K562 (cell line): ENCODE data around the gene IGF2BP1. TPM values are rescaled to one million over a fixed set of nuclear protein-coding genes. Genes with fewer than 3 reads are reported as not detected.

ENCODE experiments used
- ARHGAP35 ChIP-seq: fragments of 450-650 bp; IDR thresholded peaks from 2 replicates; pipeline ENCODE4 v1.6.1; 2018; ENCODE audit not compliant: partially characterized antibody
- CBFB ChIP-seq: sonication (generic); formaldehyde crosslinking; IDR thresholded peaks from 2 replicates; pipeline ENCODE4 v1.4.0; 2020; ENCODE audit warnings: mild to moderate bottlenecking, missing genetic modification reagents
- CBX2 ChIP-seq: fragments of 200-600 bp; sonication (generic); IDR thresholded peaks from one replicate; pipeline ENCODE4 v1.6.1; 2012; ENCODE audit warnings: mild to moderate bottlenecking, low read length, inconsistent platforms; ENCODE audit not compliant: insufficient read depth, poor library complexity, severe bottlenecking
- CEBPG ChIP-seq, 3 experiments: fragments of 200-800 bp in 1 of 3; sonication (Bioruptor generic) in 1 of 3; sonication (generic) in 1 of 3; formaldehyde crosslinking in 1 of 3; IDR thresholded peaks in 2 of 3; conservative IDR thresholded peaks in 1 of 3; 2 replicates each; pipeline versions ENCODE4 v1.6.1 to v1.8.0; 2016 to 2022; ENCODE audit warnings: missing compliant biosample characterization in 2 of 3, missing genetic modification characterization in 2 of 3, mild to moderate bottlenecking in 1 of 3, missing genetic modification reagents in 1 of 3
- ETV5 ChIP-seq: sonication (generic); formaldehyde crosslinking; IDR thresholded peaks from 2 replicates; pipeline ENCODE4 v1.4.0; 2020; ENCODE audit warnings: low read depth, mild to moderate bottlenecking, missing genetic modification reagents
- GTF2F1 ChIP-seq: IDR thresholded peaks from 2 replicates; pipeline ENCODE4 v1.6.1; 2011; ENCODE audit warnings: low read depth, low read length, improper control_type of control experiment
- MAFF ChIP-seq: IDR thresholded peaks from 2 replicates; pipeline ENCODE4 v1.6.1; 2012; ENCODE audit warnings: low read length, improper control_type of control experiment
- NCOR1 ChIP-seq: fragments of 450-650 bp; IDR thresholded peaks from 2 replicates; pipeline ENCODE4 v1.6.1; 2016; ENCODE audit warnings: mild to moderate bottlenecking, moderate library complexity
- POLR2AphosphoS5 ChIP-seq: IDR thresholded peaks from 2 replicates; pipeline ENCODE4 v1.6.1; 2011; ENCODE audit warnings: mild to moderate bottlenecking, low read depth, low read length, moderate library complexity; ENCODE audit not compliant: control insufficient read depth, insufficient read depth
- SMAD2 ChIP-seq: fragments of 150-350 bp; IDR thresholded peaks from 2 replicates; pipeline ENCODE4 v1.6.1; 2014; ENCODE audit warnings: low read depth, mild to moderate bottlenecking, low read length
- SMARCA4 ChIP-seq: fragments of 450-650 bp; IDR thresholded peaks from 2 replicates; pipeline ENCODE4 v1.6.1; 2016
- SMARCA5 ChIP-seq: fragments of 450-650 bp; IDR thresholded peaks from 2 replicates; pipeline ENCODE4 v1.6.1; 2016
- TAF15 ChIP-seq: fragments of 200-400 bp; formaldehyde crosslinking; IDR thresholded peaks from 2 replicates; pipeline ENCODE4 v1.6.1; 2017; ENCODE audit warnings: mild to moderate bottlenecking, low read depth, low read length, moderate library complexity
- TAF7 ChIP-seq: fragments of 450-650 bp; IDR thresholded peaks from 2 replicates; pipeline ENCODE4 v1.6.1; 2016; ENCODE audit warnings: missing genetic modification characterization, missing compliant biosample characterization
- TEAD2 ChIP-seq: fragments of 450-650 bp; IDR thresholded peaks from 2 replicates; pipeline ENCODE4 v1.6.1; 2016; ENCODE audit warnings: missing genetic modification characterization, control low read depth, missing compliant biosample characterization
- TRIM28 ChIP-seq: fragments of 450-650 bp; IDR thresholded peaks from 2 replicates; pipeline ENCODE4 v1.6.1; 2017
- ZFX ChIP-seq: sonication (generic); formaldehyde crosslinking; IDR thresholded peaks from 2 replicates; pipeline ENCODE4 v1.8.0; 2022; ENCODE audit warnings: mild to moderate bottlenecking, missing genetic modification reagents, moderate library complexity
- ZNF146 ChIP-seq: IDR thresholded peaks from one replicate; pipeline ENCODE4 v1.6.1; 2018; ENCODE audit warnings: missing compliant biosample characterization; ENCODE audit not compliant: unreplicated experiment
- ZNF282 ChIP-seq: sonication (generic); formaldehyde crosslinking; IDR thresholded peaks from 2 replicates; pipeline ENCODE4 v1.8.1; 2023; ENCODE audit warnings: missing genetic modification reagents
- ZNF384 ChIP-seq: IDR thresholded peaks from 2 replicates; pipeline ENCODE4 v1.6.1; 2012; ENCODE audit warnings: low read depth, low read length, improper control_type of control experiment
- polyA plus RNA-seq, 8 experiments: library from polyadenylated mRNA; depleted of rRNA in 4 of 8; stranded (reverse) in 5 of 8; unstranded in 3 of 8; fragments of >200 nt; fragmentation: Nextera tagmentation in 2 of 8; fragmentation: Illumina TruSeq in 1 of 8; extraction: Ambion mirVana in 2 of 8; extraction: Trizol in 1 of 8; gene quantifications; 2 replicates each; pipeline versions ENCODE4 v1.2.1 to v1.2.3, GENCODE V29; 2011 to 2014; ENCODE audit warnings: inconsistent platforms in 1 of 8, missing spikeins in 1 of 8
- total RNA-seq, 7 experiments: library from RNA; depleted of rRNA in 6 of 7; stranded (reverse); fragments of >200 nt in 6 of 7; fragmentation: Illumina TruSeq in 2 of 7; extraction: Trizol in 2 of 7; gene quantifications; 2 replicates each; pipeline versions ENCODE4 v1.2.1 to v1.2.3, GENCODE V29; 2011 to 2021; ENCODE audit warnings: low replicate concordance in 1 of 7
- TF ChIP-seq, protein P1 (sequence below), 3 experiments: fragments of 200-800 bp in 1 of 3; sonication (Bioruptor generic) in 1 of 3; sonication (generic) in 1 of 3; formaldehyde crosslinking in 1 of 3; IDR thresholded peaks; 2 replicates each; pipeline versions ENCODE4 v1.6.1 to v1.8.0; 2016 to 2022; ENCODE audit warnings: mild to moderate bottlenecking in 2 of 3, missing compliant biosample characterization in 2 of 3, missing genetic modification characterization in 2 of 3, missing genetic modification reagents in 1 of 3

The IGF2BP1 gene
- total and polyA plus RNA-seq, 9 of the 15 experiments (the other 6 are each of a cell fraction or from before 2014, with no cell fraction given) = 13.0 to 318 (median 53.6) TPM

DNA sequence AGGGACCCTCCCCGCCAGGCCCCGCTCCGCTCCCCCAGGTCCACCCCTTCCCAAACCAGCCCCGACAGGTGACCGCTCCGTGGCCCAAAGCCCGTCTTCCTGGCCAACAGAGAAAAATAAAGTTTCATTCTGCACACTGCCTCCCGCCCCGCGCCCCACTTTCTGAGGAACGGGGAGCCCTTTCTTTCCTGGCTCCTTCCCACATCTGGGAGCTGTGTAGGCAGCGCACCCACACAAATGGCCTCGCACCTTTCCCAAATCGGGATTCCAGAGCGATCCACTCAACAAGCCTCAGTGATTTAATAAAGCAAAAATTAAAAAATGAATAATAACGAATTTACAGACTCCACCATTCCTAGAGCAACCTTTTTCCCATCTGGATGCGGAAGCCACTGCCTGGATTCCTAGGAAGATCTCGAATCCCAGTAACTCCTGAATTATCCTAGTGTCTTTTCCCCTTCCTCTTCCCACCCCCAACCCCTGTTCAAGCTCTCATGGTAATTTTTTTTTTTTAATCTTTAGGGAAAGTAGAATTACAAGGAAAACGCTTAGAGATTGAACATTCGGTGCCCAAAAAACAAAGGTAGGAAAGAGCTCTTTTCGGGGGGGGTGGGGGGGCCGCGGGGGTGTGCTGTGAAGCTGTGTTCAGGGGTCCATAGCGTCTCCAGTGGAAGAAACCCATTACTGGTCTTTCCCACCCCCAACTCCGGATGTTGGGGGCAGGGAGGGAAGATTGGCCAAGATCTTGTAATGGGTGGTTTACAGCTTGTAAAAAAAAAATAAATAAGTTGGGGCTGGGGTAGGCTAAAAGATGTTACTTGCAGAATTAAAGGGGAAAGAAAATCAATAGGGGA, 1.6 kb downstream of the IGF2BP1 start (continued):
- TF ChIP-seq TAF7 (tag) (no peak), ZFX (CRISPR knock-in tag) (no peak), CEBPG (CRISPR knock-in tag; IDR thresholded peaks at IDR 0.05) (no peak), CEBPG (tag; conservative IDR thresholded peaks at IDR 0.05 in 1 of 2, IDR thresholded peaks at IDR 0.05 in 1 of 2) (peak; percentile 67 to 76), SMAD2 (no peak), MAFF (no peak), CBX2 (no peak), SMARCA4 (peak; percentile 48), ZNF282 (CRISPR knock-in tag) (no peak), SMARCA5 (no peak), CBFB (no peak), GTF2F1 (no peak), ARHGAP35 (no peak), TEAD2 (tag) (no peak), ZNF384 (peak; percentile 48; the same call in 1 of the 2 replicates), NCOR1 (peak; percentile 43; the same call in 1 of the 2 replicates), TRIM28 (no peak), ZNF146 (no peak), POLR2AphosphoS5 (0 out of 2 replicates have a peak, but pooled peaks have one; percentile 43), TAF15 (no peak), ETV5 (CRISPR knock-in tag) (peak; percentile 91)
- TF ChIP-seq, protein P1, sequence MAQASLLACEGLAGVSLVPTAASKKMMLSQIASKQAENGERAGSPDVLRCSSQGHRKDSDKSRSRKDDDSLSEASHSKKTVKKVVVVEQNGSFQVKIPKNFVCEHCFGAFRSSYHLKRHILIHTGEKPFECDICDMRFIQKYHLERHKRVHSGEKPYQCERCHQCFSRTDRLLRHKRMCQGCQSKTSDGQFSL (CRISPR knock-in tag; IDR thresholded peaks at IDR 0.05) = peak; percentile 75
- TF ChIP-seq, protein P1 (tag; IDR thresholded peaks at IDR 0.05) = peak in 1 of 2 experiments; percentile 60; a peak in 1 of 4 replicates
